GM13976 (cell line): Measurements from ENCODE around the gene PCGF1.
"Not testable (repeated sequence)": the region's sequence is repeated elsewhere in the genome, so short reads cannot be mapped to it uniquely, and the experiment has no call there.

ENCODE experiments used
- DNase-seq: peaks from one replicate; pipeline ENCODE4 v3.0.0; 2012; ENCODE audit warnings: low spot score
- CTCF ChIP-seq: IDR thresholded peaks from 2 replicates; pipeline ENCODE4 v1.5.1; 2012; ENCODE audit warnings: borderline replicate concordance, mild to moderate bottlenecking; ENCODE audit not compliant: insufficient read depth; ENCODE audit errors: extremely low read depth, missing control alignments, control extremely low read depth
- in situ Hi-C: fragments of 300-500 bp; cut with MboI; formaldehyde crosslinking; loops from one replicate; pipeline ENCODE4 v1.12.0; 2022; ENCODE audit warnings: low sequenced_read_pairs, mixed read lengths, inconsistent platforms; ENCODE audit not compliant: unreplicated experiment

PCGF1 gene

DNA sequence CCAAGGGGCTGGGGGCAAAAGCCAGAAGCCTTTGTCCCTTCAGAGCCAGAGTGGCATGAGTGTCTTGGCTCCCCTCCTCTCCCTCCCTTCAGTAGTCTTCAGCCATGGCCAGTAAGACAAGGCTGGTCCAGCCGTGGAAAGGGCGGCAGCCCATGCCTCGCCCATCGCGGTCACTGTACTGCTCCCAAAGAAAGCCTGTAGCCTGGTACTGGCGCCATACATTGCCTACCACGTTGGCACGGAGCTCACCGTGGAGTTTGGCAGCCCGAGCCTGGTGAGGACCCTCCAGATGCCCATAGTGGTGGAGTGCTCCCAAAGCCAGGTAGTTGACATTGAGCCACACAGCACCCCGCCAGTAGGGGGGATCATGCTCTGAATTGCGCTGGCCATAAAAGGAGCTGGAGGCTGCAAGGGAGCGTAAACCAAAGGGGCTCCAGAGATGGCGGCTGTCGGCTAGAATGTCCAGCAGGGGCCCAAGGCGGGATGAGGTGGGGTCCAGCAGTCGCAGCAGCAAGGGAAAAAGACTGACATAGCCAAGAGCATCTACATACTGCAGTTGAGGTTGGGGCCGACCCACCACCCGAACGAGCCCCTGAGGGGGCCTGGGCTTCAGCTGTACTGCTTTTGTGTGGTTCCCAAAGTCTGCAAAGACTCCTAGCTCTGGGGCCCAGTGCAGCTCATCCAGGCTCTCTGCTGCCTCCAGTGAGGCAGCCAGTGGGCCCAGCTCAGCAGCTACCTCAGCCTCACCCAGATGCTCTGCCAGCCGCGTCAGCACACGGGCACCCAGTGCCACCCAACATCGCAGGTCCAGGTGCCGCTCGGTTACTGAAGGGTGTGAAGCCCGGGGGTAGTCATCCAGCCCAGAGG lies 46.1 kb downstream of the PCGF1 start:
- DNase-seq, result no peak
- in situ Hi-C loops, result no loop called here
- TF ChIP-seq CTCF, result peak; percentile 14

DNA sequence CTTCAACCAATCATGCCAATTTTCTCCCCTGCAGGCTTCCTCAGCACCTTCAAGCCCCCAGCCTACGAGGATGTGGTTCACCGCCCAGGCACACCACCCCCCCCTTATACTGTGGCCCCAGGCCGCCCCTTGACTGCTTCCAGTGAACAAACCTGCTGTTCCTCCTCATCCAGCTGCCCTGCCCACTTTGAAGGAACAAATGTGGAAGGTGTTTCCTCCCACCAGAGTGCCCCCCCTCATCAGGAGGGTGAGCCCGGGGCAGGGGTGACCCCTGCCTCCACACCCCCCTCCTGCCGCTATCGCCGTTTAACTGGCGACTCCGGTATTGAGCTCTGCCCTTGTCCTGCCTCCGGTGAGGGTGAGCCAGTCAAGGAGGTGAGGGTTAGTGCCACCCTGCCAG lies 47.3 kb downstream of the PCGF1 start:
- DNase-seq, in situ Hi-C loops: not testable (repeated sequence)

- in situ Hi-C loops, DNase-seq: not testable (repeated sequence)
Observed at GRCh38 chr2:74459503-74460118, 47.9 kb downstream of the PCGF1 start.

- TF ChIP-seq CTCF, result no peak
- in situ Hi-C loops, result no loop called here
- DNase-seq, result no peak
Observed at GRCh38 chr2:74458938-74459363, 48.5 kb downstream of the PCGF1 start.

- DNase-seq, result peak; percentile 95
- in situ Hi-C loops, result no loop called here
- no peak for TF ChIP-seq CTCF
Observed at GRCh38 chr2:74458132-74458937, 49.2 kb downstream of the PCGF1 start, which contains the start of gene WBP1. Gene WBP1, plus strand, starts transcription at chr2:74458438. Its CDS starts 165 bp downstream, at chr2:74458603.

- peak; percentile 81 for DNase-seq
- in situ Hi-C loops, result no loop called here
- no peak for TF ChIP-seq CTCF
Observed at GRCh38 chr2:74457549-74458131, 49.9 kb downstream of the PCGF1 start.

DNA sequence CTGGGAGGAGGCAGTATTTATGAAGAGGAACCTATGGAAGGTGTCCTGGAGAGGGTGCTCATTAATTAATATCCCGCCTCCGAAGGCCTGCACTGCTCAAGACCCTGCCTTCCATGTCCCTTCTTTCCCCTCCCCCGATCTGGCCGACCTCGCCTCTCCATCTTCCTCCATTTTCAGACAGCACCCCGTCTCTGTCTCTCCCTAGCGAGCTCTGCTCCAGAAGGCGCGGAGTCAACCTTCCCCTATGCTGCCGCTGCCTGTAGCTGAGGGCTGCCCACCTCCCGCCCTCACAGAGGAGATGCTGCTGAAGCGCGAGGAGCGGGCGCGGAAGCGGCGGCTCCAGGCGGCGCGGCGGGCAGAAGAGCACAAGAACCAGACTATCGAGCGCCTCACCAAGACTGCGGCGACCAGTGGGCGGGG lies 50.4 kb downstream of the PCGF1 start:
- no peak for DNase-seq
- in situ Hi-C loops, result no loop called here
- TF ChIP-seq CTCF, result no peak
